HG02623 (cell line): Measurements from ENCODE around the gene CTNNB1.

Source experiments
- ATAC-seq: cut with Tn5 transposase; IDR thresholded peaks from one replicate; pipeline ENCODE4 v1.9.1; 2021; ENCODE audit warnings: moderate library complexity; ENCODE audit not compliant: unreplicated experiment

The CTNNB1 gene

GRCh38 chr3:41213588-41213987 lies 14.3 kb downstream of the CTNNB1 start:
- ATAC-seq, result no peak

GRCh38 chr3:41216422-41216821 lies 17.1 kb downstream of the CTNNB1 start:
- ATAC-seq, result no peak

- ATAC-seq, result no peak
Measured at GRCh38 chr3:41216993-41217392, 17.7 kb downstream of the CTNNB1 start.

GRCh38 chr3:41219424-41219823 lies 20.1 kb downstream of the CTNNB1 start:
- ATAC-seq, result no peak

- ATAC-seq, result no peak
Measured at GRCh38 chr3:41220906-41221677, 21.8 kb downstream of the CTNNB1 start.

GRCh38 chr3:41222012-41222411 lies 22.7 kb downstream of the CTNNB1 start:
- no peak for ATAC-seq

- no peak for ATAC-seq
Measured at GRCh38 chr3:41222501-41222900, 23.2 kb downstream of the CTNNB1 start.

GRCh38 chr3:41223078-41223477 lies 23.8 kb downstream of the CTNNB1 start:
- no peak for ATAC-seq

GRCh38 chr3:41223691-41224090 lies 24.4 kb downstream of the CTNNB1 start:
- no peak for ATAC-seq

- no peak for ATAC-seq
Measured at GRCh38 chr3:41224120-41224806, 25.0 kb downstream of the CTNNB1 start.

GRCh38 chr3:41234823-41235721 lies 35.8 kb downstream of the CTNNB1 start:
- no peak for ATAC-seq

- ATAC-seq, result no peak
Measured at GRCh38 chr3:41236228-41236627, 36.9 kb downstream of the CTNNB1 start.

GRCh38 chr3:41237907-41238306 lies 38.6 kb downstream of the CTNNB1 start:
- ATAC-seq, result no peak

GRCh38 chr3:41239587-41239986 lies 40.3 kb downstream of the CTNNB1 start:
- ATAC-seq, result no peak

GRCh38 chr3:41241161-41241560 lies 41.9 kb downstream of the CTNNB1 start:
- no peak for ATAC-seq

- no peak for ATAC-seq
Measured at GRCh38 chr3:41241800-41242571, 42.7 kb downstream of the CTNNB1 start.

GRCh38 chr3:41243183-41243582 lies 43.9 kb downstream of the CTNNB1 start:
- no peak for ATAC-seq

- no peak for ATAC-seq
Measured at GRCh38 chr3:41244620-41245336, 45.5 kb downstream of the CTNNB1 start.

GRCh38 chr3:41247055-41248004 lies 48.0 kb downstream of the CTNNB1 start:
- ATAC-seq, result no peak
